NT2/D1 (cell line): Measurements from ENCODE around the gene TJP1.

Source experiments
- YY1 ChIP-seq: IDR thresholded peaks from 2 replicates; pipeline ENCODE4 v1.6.1; 2011; ENCODE audit not compliant: insufficient read length, insufficient read depth
- ZNF274 ChIP-seq: IDR thresholded peaks from 2 replicates; pipeline ENCODE4 v1.6.1; 2011; ENCODE audit warnings: mild to moderate bottlenecking, low read depth, low read length

DNA sequence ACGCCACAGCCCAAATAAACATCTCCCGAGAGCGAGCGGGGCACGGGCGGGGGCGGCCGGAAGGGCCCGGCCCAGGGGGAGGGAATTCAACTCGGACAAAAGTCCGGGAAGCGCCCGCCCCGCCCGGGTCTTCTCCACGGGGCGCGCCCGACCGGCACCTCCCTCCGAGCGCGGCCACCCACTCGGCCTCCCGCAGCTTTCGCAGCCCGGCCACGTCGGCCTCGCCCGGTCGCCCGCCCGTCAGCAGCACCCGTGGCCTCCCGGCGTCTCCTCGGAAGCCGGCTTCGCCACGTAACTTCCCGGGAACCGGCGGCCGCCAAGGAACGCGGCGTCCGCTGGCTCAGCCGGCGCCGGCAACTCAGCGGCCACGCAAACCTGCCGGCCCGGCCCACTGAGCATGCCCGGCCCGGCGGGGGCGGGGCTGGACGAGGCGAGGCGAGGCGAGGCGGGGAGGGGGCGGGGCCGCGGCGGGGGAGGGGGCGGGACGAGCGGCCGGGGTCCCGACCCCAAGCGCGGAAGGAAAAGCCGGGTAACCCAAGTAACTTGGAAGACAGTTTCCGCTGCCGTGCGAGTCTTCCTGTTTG lies at the start of gene TJP1:
- TF ChIP-seq ZNF274 (no peak), YY1 (no peak)
